Hindlimb muscle (tissue), 1 donor: ENCODE data around the gene KRTAP10-9. TPM values are rescaled to one million over a fixed set of nuclear protein-coding genes. Genes with fewer than 3 reads are reported as not detected.
"Not testable (repeated sequence)": the region's sequence is repeated elsewhere in the genome, so short reads cannot be mapped to it uniquely, and the experiment has no call there.

Source experiments
- DNase-seq: peaks from one replicate; pipeline ENCODE4 v3.0.0-alpha.2; 2013
- polyA plus RNA-seq: library from polyadenylated mRNA; unstranded; fragments of 120-200 nt; gene quantifications from one replicate; pipeline ENCODE4 v1.2.1, GENCODE V29; 2013; ENCODE audit not compliant: insufficient read length

Gene KRTAP10-9
- polyA plus RNA-seq, 1 donor: not detected

- DNase-seq: no peak
Measured at GRCh38 chr21:44596068-44596725, 30.7 kb upstream of the KRTAP10-9 start.

- no peak for DNase-seq
Measured at GRCh38 chr21:44598061-44598460, 28.8 kb upstream of the KRTAP10-9 start.

GRCh38 chr21:44599264-44600029 is 27.4 kb upstream of the KRTAP10-9 start:
- DNase-seq: no peak

GRCh38 chr21:44600118-44600978 is 26.5 kb upstream of the KRTAP10-9 start, which contains the start of gene KRTAP10-7:
Gene KRTAP10-7 (plus strand): TSS chr21:44600597. CDS start chr21:44600622, 25 bp downstream.
- DNase-seq: not testable (repeated sequence)

- not testable (repeated sequence) for DNase-seq
Measured at GRCh38 chr21:44601091-44601490, 25.8 kb upstream of the KRTAP10-9 start.

GRCh38 chr21:44601596-44602462 is 25.1 kb upstream of the KRTAP10-9 start:
- DNase-seq: no peak

- no peak for DNase-seq
Measured at GRCh38 chr21:44602463-44602850, 24.4 kb upstream of the KRTAP10-9 start.

GRCh38 chr21:44603109-44603875 is 23.6 kb upstream of the KRTAP10-9 start:
- DNase-seq: no peak

GRCh38 chr21:44603911-44604310 is 23.0 kb upstream of the KRTAP10-9 start:
- DNase-seq: no peak

- no peak for DNase-seq
Measured at GRCh38 chr21:44606495-44606894, 20.4 kb upstream of the KRTAP10-9 start.

- no peak for DNase-seq
Measured at GRCh38 chr21:44609193-44609592, 17.7 kb upstream of the KRTAP10-9 start.

GRCh38 chr21:44610157-44610843 is 16.6 kb upstream of the KRTAP10-9 start:
- DNase-seq: not testable (repeated sequence)

- DNase-seq: no peak
Measured at GRCh38 chr21:44611551-44611950, 15.3 kb upstream of the KRTAP10-9 start.

- DNase-seq: no peak
Measured at GRCh38 chr21:44612029-44612486, 14.8 kb upstream of the KRTAP10-9 start, which contains the start of gene KRTAP10-8. Gene KRTAP10-8 (plus strand): TSS chr21:44612079. CDS start chr21:44612101, 22 bp downstream.

- DNase-seq: no peak
Measured at GRCh38 chr21:44612669-44613229, 14.1 kb upstream of the KRTAP10-9 start.

GRCh38 chr21:44613386-44614155 is 13.3 kb upstream of the KRTAP10-9 start:
- DNase-seq: no peak

- DNase-seq: no peak
Measured at GRCh38 chr21:44614161-44614631, 12.7 kb upstream of the KRTAP10-9 start.

- no peak for DNase-seq
Measured at GRCh38 chr21:44614961-44615391, 11.9 kb upstream of the KRTAP10-9 start.

GRCh38 chr21:44615466-44615865 is 11.4 kb upstream of the KRTAP10-9 start:
- DNase-seq: no peak
